ENCODE data around the gene TRAM2. TPM values are rescaled to one million over a fixed set of nuclear protein-coding genes. Genes with fewer than 3 reads are reported as not detected.

Gene TRAM2
- total and polyA plus RNA-seq, 9 of the 15 experiments (the other 6 are each of a cell fraction or from before 2014, with no cell fraction given) = 2.6 to 13.3 (median 8.9) TPM

DNA sequence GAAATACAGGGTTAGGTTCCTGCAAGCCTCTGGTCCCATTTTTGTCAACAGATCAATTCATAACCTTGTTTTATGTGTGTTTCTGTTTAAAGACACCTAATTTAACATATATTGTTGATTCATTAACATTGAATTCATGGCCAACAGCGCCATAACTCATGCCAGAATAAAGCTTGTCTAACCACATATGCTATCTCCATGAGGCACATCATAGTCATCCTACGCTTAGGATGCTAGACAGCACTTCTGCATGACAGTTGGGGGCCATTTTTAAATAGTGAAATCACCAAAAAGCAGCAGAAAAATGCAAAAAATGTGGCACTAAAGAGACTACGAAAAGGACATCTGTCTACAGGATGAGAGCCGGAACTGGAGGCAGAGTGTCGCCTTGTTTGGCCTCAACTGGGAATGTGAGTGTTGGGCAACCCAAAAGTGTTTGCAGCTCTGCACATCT, 37.9 kb downstream of the TRAM2 start (continued):
- TF ChIP-seq, protein P1, sequence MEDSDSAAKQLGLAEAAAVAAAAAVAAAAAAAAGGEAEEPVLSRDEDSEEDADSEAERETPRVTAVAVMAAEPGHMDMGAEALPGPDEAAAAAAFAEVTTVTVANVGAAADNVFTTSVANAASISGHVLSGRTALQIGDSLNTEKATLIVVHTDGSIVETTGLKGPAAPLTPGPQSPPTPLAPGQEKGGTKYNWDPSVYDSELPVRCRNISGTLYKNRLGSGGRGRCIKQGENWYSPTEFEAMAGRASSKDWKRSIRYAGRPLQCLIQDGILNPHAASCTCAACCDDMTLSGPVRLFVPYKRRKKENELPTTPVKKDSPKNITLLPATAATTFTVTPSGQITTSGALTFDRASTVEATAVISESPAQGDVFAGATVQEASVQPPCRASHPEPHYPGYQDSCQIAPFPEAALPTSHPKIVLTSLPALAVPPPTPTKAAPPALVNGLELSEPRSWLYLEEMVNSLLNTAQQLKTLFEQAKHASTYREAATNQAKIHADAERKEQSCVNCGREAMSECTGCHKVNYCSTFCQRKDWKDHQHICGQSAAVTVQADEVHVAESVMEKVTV (CRISPR knock-in tag; IDR thresholded peaks at IDR 0.05) = no peak
- TF ChIP-seq, protein P2, sequence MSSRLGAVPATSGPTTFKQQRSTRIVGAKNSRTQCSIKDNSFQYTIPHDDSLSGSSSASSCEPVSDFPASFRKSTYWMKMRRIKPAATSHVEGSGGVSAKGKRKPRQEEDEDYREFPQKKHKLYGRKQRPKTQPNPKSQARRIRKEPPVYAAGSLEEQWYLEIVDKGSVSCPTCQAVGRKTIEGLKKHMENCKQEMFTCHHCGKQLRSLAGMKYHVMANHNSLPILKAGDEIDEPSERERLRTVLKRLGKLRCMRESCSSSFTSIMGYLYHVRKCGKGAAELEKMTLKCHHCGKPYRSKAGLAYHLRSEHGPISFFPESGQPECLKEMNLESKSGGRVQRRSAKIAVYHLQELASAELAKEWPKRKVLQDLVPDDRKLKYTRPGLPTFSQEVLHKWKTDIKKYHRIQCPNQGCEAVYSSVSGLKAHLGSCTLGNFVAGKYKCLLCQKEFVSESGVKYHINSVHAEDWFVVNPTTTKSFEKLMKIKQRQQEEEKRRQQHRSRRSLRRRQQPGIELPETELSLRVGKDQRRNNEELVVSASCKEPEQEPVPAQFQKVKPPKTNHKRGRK (tag; IDR thresholded peaks at IDR 0.05) = no peak
- TF ChIP-seq, protein P3, sequence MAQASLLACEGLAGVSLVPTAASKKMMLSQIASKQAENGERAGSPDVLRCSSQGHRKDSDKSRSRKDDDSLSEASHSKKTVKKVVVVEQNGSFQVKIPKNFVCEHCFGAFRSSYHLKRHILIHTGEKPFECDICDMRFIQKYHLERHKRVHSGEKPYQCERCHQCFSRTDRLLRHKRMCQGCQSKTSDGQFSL (CRISPR knock-in tag; IDR thresholded peaks at IDR 0.05) = no peak
- TF ChIP-seq, protein P3 (tag; IDR thresholded peaks at IDR 0.05) = no peak
- TF ChIP-seq, protein P4, sequence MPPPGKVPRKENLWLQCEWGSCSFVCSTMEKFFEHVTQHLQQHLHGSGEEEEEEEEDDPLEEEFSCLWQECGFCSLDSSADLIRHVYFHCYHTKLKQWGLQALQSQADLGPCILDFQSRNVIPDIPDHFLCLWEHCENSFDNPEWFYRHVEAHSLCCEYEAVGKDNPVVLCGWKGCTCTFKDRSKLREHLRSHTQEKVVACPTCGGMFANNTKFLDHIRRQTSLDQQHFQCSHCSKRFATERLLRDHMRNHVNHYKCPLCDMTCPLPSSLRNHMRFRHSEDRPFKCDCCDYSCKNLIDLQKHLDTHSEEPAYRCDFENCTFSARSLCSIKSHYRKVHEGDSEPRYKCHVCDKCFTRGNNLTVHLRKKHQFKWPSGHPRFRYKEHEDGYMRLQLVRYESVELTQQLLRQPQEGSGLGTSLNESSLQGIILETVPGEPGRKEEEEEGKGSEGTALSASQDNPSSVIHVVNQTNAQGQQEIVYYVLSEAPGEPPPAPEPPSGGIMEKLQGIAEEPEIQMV (tag; conservative IDR thresholded peaks at IDR 0.05; ENCODE audit: low read depth) = no peak
- peak; percentile 65 for TF ChIP-seq MEIS2 (IDR thresholded peaks at IDR 0.05; ENCODE audit: partially characterized antibody)
- no peak for TF ChIP-seq SMAD4 (CRISPR knock-in tag; conservative IDR thresholded peaks at IDR 0.05)
- TF ChIP-seq, protein P5, sequence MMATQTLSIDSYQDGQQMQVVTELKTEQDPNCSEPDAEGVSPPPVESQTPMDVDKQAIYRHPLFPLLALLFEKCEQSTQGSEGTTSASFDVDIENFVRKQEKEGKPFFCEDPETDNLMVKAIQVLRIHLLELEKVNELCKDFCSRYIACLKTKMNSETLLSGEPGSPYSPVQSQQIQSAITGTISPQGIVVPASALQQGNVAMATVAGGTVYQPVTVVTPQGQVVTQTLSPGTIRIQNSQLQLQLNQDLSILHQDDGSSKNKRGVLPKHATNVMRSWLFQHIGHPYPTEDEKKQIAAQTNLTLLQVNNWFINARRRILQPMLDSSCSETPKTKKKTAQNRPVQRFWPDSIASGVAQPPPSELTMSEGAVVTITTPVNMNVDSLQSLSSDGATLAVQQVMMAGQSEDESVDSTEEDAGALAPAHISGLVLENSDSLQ (IDR thresholded peaks at IDR 0.05) = peak; percentile 16; the same call in 1 of the 2 replicates
- TF ChIP-seq ZNF57 (CRISPR knock-in tag; IDR thresholded peaks at IDR 0.05) = no peak
- TF ChIP-seq LEF1 (IDR thresholded peaks at IDR 0.05) = no peak
- no peak for TF ChIP-seq NFE2L1 (tag; IDR thresholded peaks at IDR 0.05; ENCODE audit: borderline replicate concordance, low read depth)
- TF ChIP-seq NCOA4 (IDR thresholded peaks at IDR 0.05; ENCODE audit: partially characterized antibody) = no peak
- peak in 1 of 3 experiments; percentile 41 for TF ChIP-seq YY1 (IDR thresholded peaks at IDR 0.05; ENCODE audit: borderline replicate concordance in 1 of 3, control insufficient read depth in 1 of 3, extremely low read depth in 1 of 3, insufficient read depth in 3 of 3, insufficient read length in 1 of 3, insufficient replicate concordance in 2 of 3, low read depth in 1 of 3, low read length in 2 of 3)
- TF ChIP-seq MECOM (CRISPR knock-in tag; IDR thresholded peaks at IDR 0.05) = peak; percentile 52; the same call in 1 of the 2 replicates
- TF ChIP-seq KDM5B (IDR thresholded peaks at IDR 0.05; ENCODE audit: insufficient replicate concordance, low read depth, low read length) = no peak
- no peak for TF ChIP-seq SMAD3 (CRISPR knock-in tag; conservative IDR thresholded peaks at IDR 0.05)
- TF ChIP-seq, protein P6, sequence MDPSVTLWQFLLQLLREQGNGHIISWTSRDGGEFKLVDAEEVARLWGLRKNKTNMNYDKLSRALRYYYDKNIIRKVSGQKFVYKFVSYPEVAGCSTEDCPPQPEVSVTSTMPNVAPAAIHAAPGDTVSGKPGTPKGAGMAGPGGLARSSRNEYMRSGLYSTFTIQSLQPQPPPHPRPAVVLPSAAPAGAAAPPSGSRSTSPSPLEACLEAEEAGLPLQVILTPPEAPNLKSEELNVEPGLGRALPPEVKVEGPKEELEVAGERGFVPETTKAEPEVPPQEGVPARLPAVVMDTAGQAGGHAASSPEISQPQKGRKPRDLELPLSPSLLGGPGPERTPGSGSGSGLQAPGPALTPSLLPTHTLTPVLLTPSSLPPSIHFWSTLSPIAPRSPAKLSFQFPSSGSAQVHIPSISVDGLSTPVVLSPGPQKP (CRISPR knock-in tag; IDR thresholded peaks at IDR 0.05) = no peak
- TF ChIP-seq SIRT6 (IDR thresholded peaks at IDR 0.05; ENCODE audit: low read depth, low read length) = no peak
